Tibial nerve (tissue), 4 donors: ENCODE results near the gene SERINC3. TPM values are rescaled to one million over a fixed set of nuclear protein-coding genes. Genes with fewer than 3 reads are reported as not detected.
"Not testable (repeated sequence)": the region's sequence is repeated elsewhere in the genome, so short reads cannot be mapped to it uniquely, and the experiment has no call there.

ENCODE experiments used
- DNase-seq, 2 donors: peaks; one replicate each; pipeline ENCODE4 v3.0.0-alpha.2; 2019; ENCODE audit warnings: low spot score in 2 of 2
- H3K27ac ChIP-seq, 4 donors: fragments of 200-600 bp; sonication (generic) in 3 of 4; one replicate each; pipeline ENCODE4 v1.5.1; 2017 to 2019; ENCODE audit warnings: mild to moderate bottlenecking in 1 of 4
- H3K27me3 ChIP-seq, 2 donors: fragments of 200-600 bp; sonication (generic) in 1 of 2; one replicate each; pipeline versions ENCODE4 v1.5.1 to v1.6.0; 2017 to 2019
- H3K36me3 ChIP-seq, 3 donors: fragments of 200-600 bp; sonication (generic); one replicate each; pipeline ENCODE4 v1.5.1; 2018 to 2019
- H3K4me1 ChIP-seq, 4 donors: fragments of 200-600 bp; sonication (generic) in 3 of 4; one replicate each; pipeline ENCODE4 v1.5.1; 2017 to 2019
- H3K4me3 ChIP-seq, 4 donors: fragments of 200-600 bp; sonication (generic) in 3 of 4; one replicate each; pipeline ENCODE4 v1.5.1; 2017 to 2019; ENCODE audit warnings: mild to moderate bottlenecking in 1 of 4, moderate library complexity in 1 of 4
- H3K9me3 ChIP-seq, 4 donors: fragments of 200-600 bp; sonication (generic) in 3 of 4; one replicate each; pipeline ENCODE4 v1.5.1; 2017 to 2019
- CTCF ChIP-seq, 5 experiments: fragments of 200-600 bp in 3 of 5; fragments of 450-650 bp in 2 of 5; sonication (generic) in 3 of 5; IDR thresholded peaks; one replicate each; pipeline ENCODE4 v1.5.1; 2016 to 2019; ENCODE audit warnings: antibody characterized with exemption in 5 of 5, mild to moderate bottlenecking in 3 of 5, moderate library complexity in 2 of 5
- EP300 ChIP-seq, 2 donors: sonication (generic); formaldehyde crosslinking; IDR thresholded peaks; one replicate each; pipeline ENCODE4 v1.6.1; 2017; ENCODE audit warnings: antibody characterized with exemption in 2 of 2, mild to moderate bottlenecking in 1 of 2
- POLR2A ChIP-seq, 2 donors: fragments of 450-650 bp; IDR thresholded peaks; one replicate each; pipeline ENCODE4 v1.6.1; 2017; ENCODE audit warnings: antibody characterized with exemption in 2 of 2, mild to moderate bottlenecking in 2 of 2, moderate library complexity in 2 of 2
- WGBS, 2 donors: methylation state at CpG; one replicate each; pipeline ENCODE4 v1.1.5; 2018; 5-methylcytosine and 5-hydroxymethylcytosine counted together
- total RNA-seq, 4 donors: library from RNA; depleted of rRNA; stranded (reverse); fragments of >200 nt; gene quantifications; one replicate each; pipeline ENCODE4 v1.1.0, GENCODE V29; 2016

SERINC3 gene
- total RNA-seq, 4 donors from 2014 or later = 59.7 to 97.5 (median 86.7) TPM

DNA sequence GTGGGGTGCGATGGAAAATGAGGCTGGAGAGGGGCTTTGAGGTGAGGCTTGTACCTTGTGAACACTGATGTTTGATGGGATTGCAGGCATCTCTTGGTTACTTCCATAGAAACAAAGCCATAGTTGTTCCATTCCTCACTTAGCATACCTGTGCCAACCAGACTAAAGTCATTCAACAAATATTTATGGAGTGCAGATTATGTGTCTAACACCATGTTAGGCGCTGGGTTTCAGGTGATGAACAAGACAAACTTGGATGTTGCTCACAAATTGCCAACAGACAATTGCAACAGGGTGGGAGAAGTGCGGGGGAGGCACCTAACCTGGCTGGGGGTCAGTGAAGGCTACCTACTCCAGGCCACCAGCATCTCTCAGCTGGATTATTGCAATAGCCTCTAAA lies 44.7 kb downstream of the SERINC3 start:
- Histone ChIP-seq H3K4me1 (peaks cover 0 to 23% (median 4%) of the 10 kb centered on the region in 4 donors), H3K27ac (peak overlapping the region in 1 of 4 donors; percentile 96), H3K27me3 (no peaks in the 10 kb centered on the region), H3K36me3 (peaks cover 3 to 31% (median 4%) of the 10 kb centered on the region in 3 donors), H3K9me3 (no peaks in the 10 kb centered on the region), H3K4me3 (no peak overlapping the region)
- WGBS, 2 donors = 97% methylated on average over 3 of the region's 3 CpGs
- TF ChIP-seq POLR2A (IDR thresholded peaks at IDR 0.05) (no peak), EP300 (IDR thresholded peaks at IDR 0.05) (no peak), CTCF (IDR thresholded peaks at IDR 0.05) (no peak)
- DNase-seq = no peak

DNA sequence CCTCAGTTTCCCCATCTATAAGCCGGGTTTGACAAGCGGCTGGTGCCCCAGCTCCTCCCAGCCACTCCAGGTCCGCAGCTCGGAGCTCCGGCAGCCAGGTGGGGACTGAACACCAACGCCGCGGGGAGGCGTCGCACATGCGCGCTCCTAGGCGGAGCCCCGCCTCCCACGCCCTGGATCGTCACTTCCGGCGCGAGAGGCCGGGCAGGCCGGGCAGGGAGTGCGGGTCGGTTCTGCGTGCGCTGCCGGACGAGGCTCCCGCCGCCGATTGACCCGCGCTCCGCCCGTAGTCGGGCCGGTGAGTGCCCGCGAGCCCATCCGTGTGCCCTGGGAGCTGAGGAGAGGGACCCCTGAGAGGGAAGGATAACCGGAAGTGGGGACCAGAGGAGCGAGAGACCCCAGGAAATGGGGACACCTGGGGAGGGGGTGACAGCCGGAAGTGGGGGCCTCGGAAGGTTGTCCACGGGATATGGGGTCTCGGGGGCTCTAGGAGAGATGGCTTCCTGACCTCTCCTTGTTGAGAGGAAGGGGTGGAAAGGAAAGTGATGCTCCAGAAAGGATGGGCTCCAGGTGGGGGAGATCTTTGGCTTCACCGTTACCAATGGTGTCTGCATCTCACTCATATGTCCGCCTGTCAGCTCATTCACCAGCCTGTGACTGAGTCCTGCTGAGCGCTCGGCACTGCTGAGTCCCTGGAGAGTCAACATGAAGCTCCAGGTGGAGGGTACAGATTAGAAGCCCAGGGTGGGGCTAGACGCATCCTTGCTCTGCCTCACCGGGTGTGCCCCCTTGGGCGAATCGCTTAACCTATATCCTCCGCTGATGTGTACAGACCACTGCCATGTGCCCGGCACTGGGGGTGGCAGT lies 45.9 kb downstream of the SERINC3 start, which contains the start of gene TTPAL:
TSS of gene TTPAL (plus strand) at position 181 of the 867 bp plus-strand sequence. CDS start 4,126 bp downstream, outside the sequence.
- TF ChIP-seq EP300 (IDR thresholded peaks at IDR 0.05) (peak; percentile 97 to 100), POLR2A (IDR thresholded peaks at IDR 0.05) (peak; percentile 99 to 100), CTCF (IDR thresholded peaks at IDR 0.05) (peak; percentile 27 to 73 (median 49))
- peaks cover 0 to 23% (median 4%) of the 10 kb centered on the region in 4 donors for H3K4me1 ChIP-seq
- peak within 1 kb of the TSS; percentile 42 to 93 (median 85) for H3K4me3 ChIP-seq
- WGBS, 2 donors = 3% methylated on average over 37 to 54 of the region's 55 CpGs
- H3K27me3 ChIP-seq = no peaks in the 10 kb centered on the region
- no peaks in the 10 kb centered on the region for H3K9me3 ChIP-seq
- DNase-seq = peak; percentile 78 to 85
- H3K36me3 ChIP-seq = peaks cover 3 to 18% (median 4%) of the 10 kb centered on the region in 3 donors
- H3K27ac ChIP-seq = peak within 1 kb of the TSS; percentile 68 to 96 (median 94)

GRCh38 chr20:44475372-44475693 lies 46.5 kb downstream of the SERINC3 start:
- Histone ChIP-seq H3K27me3 (no peaks in the 10 kb centered on the region), H3K4me1 (peaks cover 0 to 23% (median 4%) of the 10 kb centered on the region in 4 donors), H3K36me3 (peaks cover 0 to 12% (median 4%) of the 10 kb centered on the region in 3 donors), H3K4me3 (peak overlapping the region; percentile 42 to 93 (median 85)), H3K27ac (peak overlapping the region; percentile 68 to 96 (median 94)), H3K9me3 (no peaks in the 10 kb centered on the region)
- WGBS, 2 donors = 15% methylated on average over 2 of the region's 2 CpGs
- TF ChIP-seq EP300 (IDR thresholded peaks at IDR 0.05) = no peak
- TF ChIP-seq CTCF (IDR thresholded peaks at IDR 0.05) = no peak
- TF ChIP-seq POLR2A (IDR thresholded peaks at IDR 0.05) = no peak
- DNase-seq = no peak

GRCh38 chr20:44472283-44472682 lies 49.6 kb downstream of the SERINC3 start:
- H3K4me3 ChIP-seq, H3K36me3 ChIP-seq, H3K9me3 ChIP-seq, H3K27ac ChIP-seq, DNase-seq, H3K27me3 ChIP-seq: not testable (repeated sequence)
- WGBS, 2 donors = 84 to 85% methylated on average over 9 of the region's 9 CpGs
- H3K4me1 ChIP-seq = peaks cover 0 to 31% (median 5%) of the 10 kb centered on the region in 4 donors

GRCh38 chr20:44471481-44471882 lies 50.4 kb downstream of the SERINC3 start:
- H3K4me3 ChIP-seq = no peak overlapping the region
- no peaks in the 10 kb centered on the region for H3K9me3 ChIP-seq
- peak in 1 of 2 donors; percentile 18 for TF ChIP-seq EP300 (IDR thresholded peaks at IDR 0.05)
- TF ChIP-seq POLR2A (IDR thresholded peaks at IDR 0.05) = no peak
- TF ChIP-seq CTCF (IDR thresholded peaks at IDR 0.05) = peak in 2 of 5 experiments; percentile 40 to 51
- WGBS, 2 donors = 50 to 77% methylated on average over 2 of the region's 2 CpGs
- no peaks in the 10 kb centered on the region for H3K36me3 ChIP-seq
- H3K27ac ChIP-seq = no peak overlapping the region
- DNase-seq = no peak
- H3K27me3 ChIP-seq = no peaks in the 10 kb centered on the region
- H3K4me1 ChIP-seq = peaks cover 0 to 25% (median 4%) of the 10 kb centered on the region in 4 donors
